Activated CD4-positive, alpha-beta memory T cell treated with anti-CD3 and anti-CD28 coated beads for 36 hours (primary cell): ENCODE data around the gene GFPT2. TPM values are rescaled to one million over a fixed set of nuclear protein-coding genes. Genes with fewer than 3 reads are reported as not detected.
"Not testable (repeated sequence)": the region's sequence is repeated elsewhere in the genome, so short reads cannot be mapped to it uniquely, and the experiment has no call there.

Experiments
- CTCF ChIA-PET: fragments of 350-600 bp; sonication (Branson Sonifier 250); formaldehyde crosslinking; loops from one replicate; lab custom pipeline; 2021; ENCODE audit warnings: antibody characterized with exemption, inconsistent platforms; lab: Charles Lee
- POLR2A ChIA-PET: fragments of 350-600 bp; sonication (Branson Sonifier 250); formaldehyde crosslinking; loops from one replicate; lab custom pipeline; 2021; ENCODE audit warnings: antibody characterized with exemption; lab: Charles Lee
- DNase-seq: peaks from one replicate; pipeline ENCODE4 v3.0.0-alpha.2; 2020
- H3K27ac Mint-ChIP-seq: one replicate; pipeline ENCODE4 v1.8.0; 2021; ENCODE audit warnings: mixed read lengths
- H3K27me3 Mint-ChIP-seq: one replicate; pipeline ENCODE4 v1.8.0; 2021; ENCODE audit warnings: mixed read lengths
- H3K36me3 Mint-ChIP-seq: one replicate; pipeline ENCODE4 v1.8.0; 2021; ENCODE audit warnings: mixed read lengths
- H3K4me1 Mint-ChIP-seq: one replicate; pipeline ENCODE4 v1.8.0; 2021; ENCODE audit warnings: low read depth, mixed read lengths
- H3K4me3 Mint-ChIP-seq: one replicate; pipeline ENCODE4 v1.8.0; 2021; ENCODE audit warnings: mild to moderate bottlenecking, mixed read lengths
- H3K9me3 Mint-ChIP-seq: one replicate; pipeline ENCODE4 v1.8.0; 2021; ENCODE audit warnings: mixed read lengths
- intact Hi-C: fragments of 100-400 bp; cut with micrococcal nuclease; formaldehyde crosslinking; loops from one replicate; pipeline ENCODE4 v1.15.1; 2023
- total RNA-seq, 2 experiments: library from RNA; stranded (reverse); gene quantifications; one replicate each; pipeline ENCODE4 v1.2.3, GENCODE V29; 2021

GFPT2 gene
- total RNA-seq, 2 experiments from 2014 or later, result 0.12 to 0.15 TPM

DNA sequence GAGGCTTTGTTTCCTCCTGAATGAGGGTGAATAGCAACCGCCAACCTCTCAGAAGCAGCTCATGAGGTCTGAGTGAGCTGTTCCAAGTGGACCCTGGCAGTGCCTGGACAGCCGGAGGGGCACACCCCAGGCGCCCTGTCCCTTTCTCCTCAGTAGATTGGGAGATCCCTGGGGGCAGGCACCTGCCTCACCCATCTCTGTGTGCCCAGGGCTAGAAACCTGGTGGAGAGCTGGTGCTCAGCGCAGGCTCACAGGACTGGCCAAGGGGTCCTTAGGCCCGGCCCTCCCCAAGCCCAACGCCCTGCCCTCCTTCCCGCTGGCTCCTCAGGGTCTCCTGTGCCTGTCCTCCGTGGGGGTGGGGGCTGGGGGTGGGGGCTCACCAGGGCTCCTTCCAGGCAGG lies 46.3 kb downstream of the GFPT2 start:
- Mint-ChIP-seq H3K36me3 (no peaks in the 10 kb centered on the region), H3K9me3 (no peaks in the 10 kb centered on the region), H3K27me3 (no peaks in the 10 kb centered on the region), H3K4me1 (no peaks in the 10 kb centered on the region), H3K27ac (no peak overlapping the region), H3K4me3 (no peak overlapping the region)
- intact Hi-C loops, result no loop called here
- DNase-seq, result no peak
- ChIA-PET POLR2A (no interaction called here), CTCF (interaction anchor here (1.2 to 5.7 kb wide), 3 partner anchors 8 to 22 kb away, joined by 4 to 35 read pairs (median 8); no protein-coding TSS in a partner anchor)

DNA sequence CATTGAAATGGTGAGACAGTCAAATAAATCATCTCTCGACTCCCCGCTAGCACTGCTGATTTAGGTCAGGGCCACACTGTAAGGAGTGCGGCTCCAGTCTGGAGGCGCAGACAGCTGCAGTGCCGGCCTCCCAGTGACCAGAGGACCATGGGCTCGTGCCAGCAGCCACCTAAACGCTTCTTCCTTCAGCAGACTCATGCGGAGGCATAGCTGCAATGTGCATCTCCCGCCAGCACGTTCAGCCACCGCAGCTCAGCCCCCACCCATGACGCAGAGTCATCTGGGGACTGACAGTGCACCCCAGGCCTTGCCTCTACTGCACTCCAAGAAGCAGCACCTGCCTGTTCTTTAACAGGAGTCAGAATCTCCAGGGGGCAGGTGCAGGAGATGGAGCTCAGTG lies 47.7 kb downstream of the GFPT2 start:
- Mint-ChIP-seq H3K4me3 (no peak overlapping the region), H3K9me3 (no peaks in the 10 kb centered on the region), H3K27me3 (no peaks in the 10 kb centered on the region), H3K4me1 (no peaks in the 10 kb centered on the region), H3K27ac (no peak overlapping the region), H3K36me3 (no peaks in the 10 kb centered on the region)
- no peak for DNase-seq
- intact Hi-C loops, result no loop called here
- ChIA-PET CTCF (interaction anchor here (1.2 to 5.7 kb wide), 3 partner anchors 9 to 12 kb away, joined by 3 to 35 read pairs (median 4); no protein-coding TSS in a partner anchor), POLR2A (no interaction called here)

DNA sequence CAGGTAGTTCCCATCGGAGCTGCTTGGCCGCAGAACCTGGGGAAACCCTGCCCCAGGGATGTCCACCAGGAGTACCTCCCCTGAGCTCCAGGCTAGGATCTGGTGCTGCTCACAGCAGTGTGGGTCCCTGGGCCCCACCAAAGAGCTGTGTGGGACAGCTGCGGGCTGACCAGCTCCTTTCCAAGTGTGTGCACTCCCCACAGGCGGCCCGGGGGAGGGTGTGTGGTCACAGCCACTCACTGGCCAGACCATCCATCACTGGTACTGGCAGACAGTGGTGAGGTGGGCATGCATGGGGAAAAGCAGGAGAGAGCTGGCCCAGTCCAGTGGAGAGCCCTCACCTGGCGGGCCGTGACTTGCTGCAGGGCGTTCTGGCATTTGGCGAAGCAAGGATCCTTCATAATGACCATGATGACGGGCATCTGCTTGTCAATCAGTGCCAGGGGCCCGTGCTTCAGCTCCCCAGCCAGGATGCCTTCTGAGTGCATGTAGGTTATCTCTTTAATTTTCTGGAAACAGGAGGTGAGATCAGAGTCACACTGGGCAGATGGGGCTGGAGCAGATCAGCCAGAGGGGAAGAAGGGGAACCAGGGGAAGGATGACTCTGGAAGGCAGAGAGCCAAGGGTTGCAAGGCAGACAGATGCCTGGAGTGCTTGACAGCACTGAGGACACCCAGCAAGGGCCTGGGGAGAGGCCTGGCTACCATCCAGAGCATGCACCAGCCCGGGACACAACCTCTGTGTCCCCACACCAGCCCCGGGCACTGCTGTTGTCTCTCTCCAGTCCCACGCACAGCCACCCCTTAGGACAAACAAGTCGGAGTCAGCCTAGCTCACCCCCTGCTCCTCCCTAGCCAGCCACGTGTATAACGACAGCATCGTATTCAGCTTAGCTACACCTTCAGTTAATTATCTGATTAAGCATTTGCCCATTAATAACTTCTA lies 48.4 kb downstream of the GFPT2 start:
- CTCF ChIA-PET, result interaction anchor here (1.7 to 5.7 kb wide), 2 partner anchors 9 to 10 kb away, joined by 3 to 35 read pairs; no protein-coding TSS in a partner anchor
- H3K4me1 Mint-ChIP-seq, result no peaks in the 10 kb centered on the region
- no peak for DNase-seq
- H3K4me3 Mint-ChIP-seq, result no peak overlapping the region
- no peak overlapping the region for H3K27ac Mint-ChIP-seq
- no peaks in the 10 kb centered on the region for H3K27me3 Mint-ChIP-seq
- intact Hi-C loops, result no loop called here
- POLR2A ChIA-PET, result no interaction called here
- H3K36me3 Mint-ChIP-seq, result no peaks in the 10 kb centered on the region
- H3K9me3 Mint-ChIP-seq, result no peaks in the 10 kb centered on the region

DNA sequence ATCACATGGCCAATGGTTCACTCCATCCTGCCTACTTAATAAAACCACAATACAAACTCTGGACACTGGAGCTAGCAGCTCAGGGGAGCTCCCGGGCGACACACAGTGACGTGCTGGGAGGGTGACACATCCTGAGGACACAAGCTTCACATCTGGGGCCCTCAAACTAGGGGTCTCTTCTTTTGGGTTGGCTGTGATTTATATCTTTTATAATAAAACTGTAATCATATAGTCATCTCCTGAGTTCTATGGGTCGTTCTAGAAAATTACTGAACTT lies 49.2 kb downstream of the GFPT2 start:
- CTCF ChIA-PET, result interaction anchor here (5.7 kb wide), 1 partner anchor 11 kb away, joined by 35 read pairs; no protein-coding TSS in a partner anchor

DNA sequence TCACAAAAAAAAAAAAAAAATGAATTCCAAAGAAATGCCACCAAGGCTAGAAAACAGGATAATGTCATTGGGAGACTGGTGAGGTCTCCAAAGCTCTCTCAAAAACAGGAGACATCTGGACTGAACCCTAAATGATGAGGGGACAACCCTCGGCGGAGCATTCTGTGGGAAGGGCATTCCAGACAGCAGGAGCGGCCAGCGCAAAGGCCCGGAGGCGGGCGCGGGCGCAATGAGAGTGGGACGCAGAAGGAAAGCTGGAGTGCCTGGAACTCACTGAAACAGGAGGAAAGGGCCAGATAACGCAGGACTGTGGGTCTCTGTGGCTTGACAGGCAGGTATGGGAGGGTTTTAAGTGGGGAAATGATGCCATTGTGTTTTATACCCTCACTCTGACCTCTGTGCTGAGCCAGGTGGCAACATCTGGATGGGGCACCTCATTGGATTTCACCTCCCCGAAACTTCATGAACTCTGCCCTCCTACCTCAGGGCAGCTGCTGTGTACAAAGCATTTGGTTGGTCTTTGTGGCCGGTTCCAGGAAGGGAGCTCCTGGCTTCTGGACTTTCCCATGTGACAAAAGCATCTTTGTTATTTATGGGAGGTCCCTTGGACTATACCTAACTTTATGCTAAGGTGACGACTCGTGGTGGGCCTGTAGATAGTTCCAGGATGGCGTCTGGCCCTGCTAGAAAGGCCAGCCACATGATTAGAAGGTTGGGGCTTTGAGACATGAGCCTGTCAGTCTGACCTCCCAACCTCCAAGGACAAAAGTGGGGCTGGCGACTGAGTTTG lies 49.7 kb downstream of the GFPT2 start:
- H3K27me3 Mint-ChIP-seq, result peaks cover 3% of the 10 kb centered on the region
- POLR2A ChIA-PET, result no interaction called here
- H3K4me3 Mint-ChIP-seq, result no peak overlapping the region
- no peaks in the 10 kb centered on the region for H3K4me1 Mint-ChIP-seq
- intact Hi-C loops, result no loop called here
- CTCF ChIA-PET, result interaction anchor here (5.7 kb wide), 1 partner anchor 12 kb away, joined by 35 read pairs; no protein-coding TSS in a partner anchor
- no peaks in the 10 kb centered on the region for H3K9me3 Mint-ChIP-seq
- no peaks in the 10 kb centered on the region for H3K36me3 Mint-ChIP-seq
- no peak overlapping the region for H3K27ac Mint-ChIP-seq
- DNase-seq, result no peak

More for the DNA sequence above, 49.2 kb downstream of the GFPT2 start:
- Mint-ChIP-seq H3K9me3 (no peaks in the 10 kb centered on the region), H3K36me3 (no peaks in the 10 kb centered on the region), H3K27me3 (peaks cover 3% of the 10 kb centered on the region), H3K27ac (no peak overlapping the region), H3K4me1 (no peaks in the 10 kb centered on the region), H3K4me3 (no peak overlapping the region)
- intact Hi-C loops, result no loop called here
- POLR2A ChIA-PET, result no interaction called here
- DNase-seq, result no peak

DNA sequence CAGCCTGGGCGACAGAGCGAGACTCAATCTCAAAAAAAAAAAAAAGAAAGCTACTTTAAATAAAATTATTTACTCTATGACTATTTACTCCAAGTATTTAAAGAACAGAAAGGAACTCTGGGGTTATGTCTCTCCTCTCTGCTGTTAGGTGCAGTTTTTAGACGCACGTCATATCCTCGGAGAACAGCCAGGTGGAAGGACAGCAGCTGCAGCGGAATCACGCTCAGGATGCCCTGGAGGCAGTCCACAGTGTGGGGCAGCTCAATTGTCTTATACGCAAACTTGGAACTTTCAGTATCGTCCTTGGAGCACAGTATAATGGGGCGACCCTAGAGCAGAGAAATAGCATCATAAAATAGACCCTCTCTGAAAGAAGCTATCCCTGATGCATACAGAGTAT lies 50.9 kb downstream of the GFPT2 start:
- DNase-seq, result no peak
- Mint-ChIP-seq H3K4me1 (no peaks in the 10 kb centered on the region), H3K27me3 (peaks cover 3% of the 10 kb centered on the region), H3K27ac (no peak overlapping the region), H3K9me3 (no peaks in the 10 kb centered on the region), H3K36me3 (no peaks in the 10 kb centered on the region), H3K4me3 (no peak overlapping the region)
- CTCF ChIA-PET, result interaction anchor here (5.7 kb wide), 1 partner anchor 13 kb away, joined by 35 read pairs; no protein-coding TSS in a partner anchor
- intact Hi-C loops, result no loop called here
- POLR2A ChIA-PET, result no interaction called here

DNA sequence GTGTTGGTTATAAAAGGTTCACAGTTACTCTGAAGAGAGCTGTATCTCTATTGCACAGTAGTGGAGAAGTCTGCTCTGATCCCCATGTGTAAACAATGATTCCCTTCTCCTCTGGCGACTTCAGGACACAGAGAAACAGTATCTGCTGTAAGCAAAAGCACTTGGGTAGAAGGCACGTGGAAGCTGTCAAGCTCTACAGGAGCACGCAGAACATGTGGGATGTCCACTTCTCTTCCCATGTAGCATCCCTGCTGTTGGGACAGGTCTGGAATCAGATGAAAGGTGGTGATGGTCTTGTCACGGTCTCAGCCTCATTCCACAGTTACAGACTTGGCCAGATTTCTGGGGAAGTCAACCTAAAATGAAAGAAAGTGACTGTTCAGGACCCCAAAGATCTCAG lies 51.9 kb downstream of the GFPT2 start:
- Mint-ChIP-seq H3K4me1 (no peaks in the 10 kb centered on the region), H3K36me3 (no peaks in the 10 kb centered on the region), H3K4me3 (no peak overlapping the region), H3K9me3 (no peaks in the 10 kb centered on the region), H3K27me3 (peaks cover 3% of the 10 kb centered on the region), H3K27ac (no peak overlapping the region)
- POLR2A ChIA-PET, result no interaction called here
- intact Hi-C loops, result no loop called here
- DNase-seq, result no peak
- CTCF ChIA-PET, result interaction anchor here (1.9 to 2.5 kb wide), 3 partner anchors 13 to 27 kb away, joined by 7 to 9 read pairs (median 7); no protein-coding TSS in a partner anchor

DNA sequence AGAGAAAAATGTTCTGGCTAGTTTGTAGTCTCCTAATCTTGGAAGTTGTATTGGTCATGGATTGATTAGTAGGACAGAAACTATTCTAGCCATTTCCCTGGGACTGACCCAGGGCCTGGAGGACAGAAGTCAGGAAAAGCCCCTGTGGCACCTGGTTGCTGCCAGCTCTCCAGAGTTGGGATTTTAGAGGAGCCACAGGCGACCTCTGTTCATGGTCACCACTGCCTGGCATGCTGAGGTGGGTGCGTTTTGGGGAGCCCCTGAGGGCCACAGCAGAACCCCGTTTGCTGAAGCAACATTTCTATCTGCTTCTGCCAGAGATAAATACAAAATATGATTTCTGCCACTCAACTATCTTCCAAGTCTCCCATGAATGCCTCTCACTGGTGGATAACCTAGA lies 53.6 kb downstream of the GFPT2 start:
- Mint-ChIP-seq H3K4me1 (peaks cover 3% of the 10 kb centered on the region), H3K36me3 (no peaks in the 10 kb centered on the region)
- intact Hi-C loops, result loop anchor here (10.0 kb wide), 2 partner anchors 95 to 745 kb away; partner anchors contain the start of genes RASGEF1C and RUFY1

DNA sequence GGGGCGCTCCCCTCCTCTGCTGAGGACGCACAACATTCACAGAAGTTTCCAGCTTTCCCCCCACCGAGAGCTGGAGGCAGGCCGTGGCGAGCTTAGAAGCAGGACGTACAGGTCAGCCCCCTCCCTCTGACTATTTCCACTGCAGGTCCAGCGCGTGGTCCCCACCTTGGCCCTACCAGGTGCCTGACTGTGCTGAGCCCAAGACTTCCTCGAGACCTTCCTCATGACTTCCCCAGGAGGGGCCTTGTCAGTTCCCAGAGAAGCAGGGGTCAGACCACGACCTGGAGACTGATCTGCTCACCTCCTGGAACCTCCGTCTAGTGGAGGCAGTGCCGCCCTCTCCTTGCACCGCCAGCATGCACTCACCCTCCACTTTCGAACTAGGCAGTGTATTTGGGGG lies 54.1 kb downstream of the GFPT2 start:
- H3K9me3 Mint-ChIP-seq, DNase-seq, H3K27me3 Mint-ChIP-seq, H3K27ac Mint-ChIP-seq, H3K4me1 Mint-ChIP-seq, H3K4me3 Mint-ChIP-seq, H3K36me3 Mint-ChIP-seq, POLR2A ChIA-PET: not testable (repeated sequence)
- intact Hi-C loops, result loop anchor here (10.0 kb wide), 2 partner anchors 94 to 744 kb away; partner anchors contain the start of genes RASGEF1C and RUFY1
- CTCF ChIA-PET, result interaction anchor here (2.1 to 2.5 kb wide), 2 partner anchors 16 to 17 kb away, joined by 7 read pairs; no protein-coding TSS in a partner anchor

More for the DNA sequence above, 53.6 kb downstream of the GFPT2 start:
- Mint-ChIP-seq H3K27me3 (peaks cover 3% of the 10 kb centered on the region), H3K4me3 (no peak overlapping the region), H3K9me3 (no peaks in the 10 kb centered on the region), H3K27ac (no peak overlapping the region)
- no peak for DNase-seq
- CTCF ChIA-PET, result interaction anchor here (1.9 to 2.5 kb wide), 3 partner anchors 15 to 29 kb away, joined by 7 to 9 read pairs (median 7); no protein-coding TSS in a partner anchor
- POLR2A ChIA-PET, result no interaction called here

DNA sequence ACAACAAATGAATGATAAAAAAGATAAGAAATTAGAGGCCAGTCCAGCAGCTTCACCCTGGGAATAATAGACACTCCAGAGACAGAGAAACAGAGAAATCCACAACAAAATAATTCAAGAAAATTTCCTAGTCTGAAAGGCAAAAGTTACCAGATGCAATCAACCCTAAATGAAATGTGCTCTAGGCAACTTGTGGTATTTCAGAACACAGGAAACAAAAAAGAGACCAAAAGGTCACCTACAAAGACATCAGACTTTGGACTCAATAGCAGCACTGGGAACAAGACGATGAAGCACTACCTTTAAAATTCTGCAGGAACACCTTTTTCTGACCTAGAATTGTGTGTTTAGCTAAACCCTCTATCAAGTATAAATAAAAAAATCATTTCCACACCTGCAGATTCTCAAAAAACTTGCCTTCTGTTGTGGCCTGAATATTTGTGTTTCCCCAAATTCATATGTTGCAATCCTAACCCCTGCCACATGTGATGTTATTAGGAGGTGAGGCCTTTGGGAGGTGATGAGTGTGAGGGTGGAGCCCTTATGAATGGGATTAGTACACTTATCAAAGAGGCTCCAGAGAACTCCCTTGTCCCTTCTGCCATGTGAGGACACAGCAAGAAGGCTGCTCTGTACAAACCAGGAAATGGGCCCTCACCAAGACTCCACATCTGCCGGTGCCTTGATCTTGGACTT lies 55.4 kb downstream of the GFPT2 start:
- ChIA-PET CTCF (no interaction called here), POLR2A (no interaction called here)
- Mint-ChIP-seq H3K27me3 (peaks cover 3% of the 10 kb centered on the region), H3K36me3 (no peaks in the 10 kb centered on the region), H3K27ac (no peak overlapping the region), H3K4me1 (peaks cover 14% of the 10 kb centered on the region), H3K4me3 (no peak overlapping the region), H3K9me3 (no peaks in the 10 kb centered on the region)
- no peak for DNase-seq
- intact Hi-C loops, result loop anchor here (10.0 kb wide), 2 partner anchors 93 to 743 kb away; partner anchors contain the start of genes RASGEF1C and RUFY1

DNA sequence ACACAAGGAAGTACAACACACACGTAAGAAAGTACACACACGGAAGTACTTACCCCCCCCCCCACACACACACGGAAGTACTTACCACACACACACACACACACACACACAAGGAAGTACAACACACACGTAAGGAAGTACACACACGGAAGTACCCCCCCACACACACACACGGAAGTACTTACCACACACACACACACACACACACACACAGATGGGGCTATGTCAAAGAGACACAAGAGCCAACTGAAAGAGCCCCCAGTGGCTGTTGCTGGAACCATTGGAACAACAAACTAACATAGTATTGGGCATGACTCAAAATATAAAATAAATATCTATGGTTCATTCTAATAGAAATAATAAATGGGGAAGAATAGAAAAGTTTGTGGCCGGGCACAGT lies 56.4 kb downstream of the GFPT2 start:
- POLR2A ChIA-PET, result no interaction called here
- Mint-ChIP-seq H3K36me3 (no peaks in the 10 kb centered on the region), H3K27me3 (peaks cover 3% of the 10 kb centered on the region), H3K4me1 (peaks cover 17% of the 10 kb centered on the region), H3K4me3 (no peak overlapping the region), H3K27ac (no peak overlapping the region), H3K9me3 (no peaks in the 10 kb centered on the region)
- intact Hi-C loops, result loop anchor here (10.0 kb wide), 2 partner anchors 92 to 742 kb away; partner anchors contain the start of genes RASGEF1C and RUFY1
- CTCF ChIA-PET, result interaction anchor here (1.3 to 8.0 kb wide), 3 partner anchors 8 to 32 kb away, joined by 3 to 155 read pairs (median 68); no protein-coding TSS in a partner anchor
- no peak for DNase-seq
